CD4-positive, alpha-beta T cell treated with Interleukin-4 for 1 hour (primary cell): Measurements from ENCODE around the gene APLP2.

Experiments
- DNase-seq, 2 donors: peaks; one replicate each; pipeline ENCODE4 v3.0.0-alpha.2; 2020 to 2022

APLP2 gene

GRCh38 chr11:130121445-130121978, 51.8 kb downstream of the APLP2 start:
- DNase-seq = no peak

- no peak for DNase-seq
Observed at GRCh38 chr11:130122141-130122575, 52.5 kb downstream of the APLP2 start.

- no peak for DNase-seq
Observed at GRCh38 chr11:130123414-130124040, 53.8 kb downstream of the APLP2 start.

GRCh38 chr11:130124096-130124495, 54.4 kb downstream of the APLP2 start:
- peak; percentile 20 to 78 for DNase-seq

- no peak for DNase-seq
Observed at GRCh38 chr11:130125638-130126037, 55.9 kb downstream of the APLP2 start.

- DNase-seq = no peak
Observed at GRCh38 chr11:130126516-130126915, 56.8 kb downstream of the APLP2 start.

- DNase-seq = no peak
Observed at GRCh38 chr11:130127509-130127908, 57.8 kb downstream of the APLP2 start.

GRCh38 chr11:130128626-130129025, 58.9 kb downstream of the APLP2 start:
- no peak for DNase-seq

- DNase-seq = no peak
Observed at GRCh38 chr11:130129922-130130321, 60.2 kb downstream of the APLP2 start.

- DNase-seq = peak; percentile 68 to 79
Observed at GRCh38 chr11:130131961-130132850, 62.5 kb downstream of the APLP2 start.

- no peak for DNase-seq
Observed at GRCh38 chr11:130133716-130134115, 64.0 kb downstream of the APLP2 start.

- no peak for DNase-seq
Observed at GRCh38 chr11:130136107-130136506, 66.4 kb downstream of the APLP2 start.

- no peak for DNase-seq
Observed at GRCh38 chr11:130137999-130138398, 68.3 kb downstream of the APLP2 start.

GRCh38 chr11:130139401-130139800, 69.7 kb downstream of the APLP2 start:
- no peak for DNase-seq

- no peak for DNase-seq
Observed at GRCh38 chr11:130141561-130142341, 72.1 kb downstream of the APLP2 start.

GRCh38 chr11:130144141-130144540, 74.4 kb downstream of the APLP2 start:
- DNase-seq = no peak

- DNase-seq = no peak
Observed at GRCh38 chr11:130144861-130145281, 75.2 kb downstream of the APLP2 start.

GRCh38 chr11:130145311-130145812, 75.7 kb downstream of the APLP2 start:
- DNase-seq = no peak

GRCh38 chr11:130145975-130146776, 76.5 kb downstream of the APLP2 start:
- no peak for DNase-seq

- DNase-seq = peak; percentile 41 to 55
Observed at GRCh38 chr11:130146796-130147195, 77.1 kb downstream of the APLP2 start.

GRCh38 chr11:130148796-130149326, 79.2 kb downstream of the APLP2 start:
- no peak for DNase-seq

- DNase-seq = no peak
Observed at GRCh38 chr11:130150790-130151189, 81.1 kb downstream of the APLP2 start.
